Thyroid gland (tissue), 4 donors: ENCODE data around the gene SPTLC3.

Source experiments
- POLR2A ChIP-seq, 2 donors: fragments of 450-650 bp; IDR thresholded peaks; one replicate each; pipeline ENCODE4 v1.6.1; 2017; ENCODE audit warnings: antibody characterized with exemption in 2 of 2, mild to moderate bottlenecking in 2 of 2, moderate library complexity in 1 of 2
- TF ChIP-seq, protein P1 (sequence below), 6 experiments: fragments of 200-600 bp in 3 of 6; fragments of 450-650 bp in 3 of 6; sonication (generic) in 3 of 6; IDR thresholded peaks; one replicate each; pipeline ENCODE4 v1.5.1; 2016 to 2019; ENCODE audit warnings: antibody characterized with exemption in 6 of 6, mild to moderate bottlenecking in 2 of 6, inconsistent platforms in 1 of 6, moderate library complexity in 1 of 6

DNA sequence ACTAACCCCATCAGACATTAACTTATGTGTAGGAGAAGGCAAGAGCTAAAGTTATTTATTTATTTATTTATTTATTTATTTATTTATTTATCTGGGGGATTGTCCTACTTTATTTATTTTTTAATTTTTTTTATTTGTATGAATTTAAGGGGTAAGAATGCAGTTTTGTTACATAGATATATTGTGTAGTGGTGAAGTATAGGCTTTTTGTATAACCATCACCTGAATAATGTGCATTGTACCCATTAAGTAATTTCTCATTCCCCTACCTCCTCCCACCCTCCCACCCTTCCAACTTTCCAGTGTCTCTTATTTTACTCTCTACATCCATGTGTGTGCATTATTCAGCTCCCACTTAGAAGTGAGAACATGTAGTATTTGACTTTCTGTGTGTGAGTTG, 51.6 kb downstream of the SPTLC3 start:
- TF ChIP-seq, protein P1, sequence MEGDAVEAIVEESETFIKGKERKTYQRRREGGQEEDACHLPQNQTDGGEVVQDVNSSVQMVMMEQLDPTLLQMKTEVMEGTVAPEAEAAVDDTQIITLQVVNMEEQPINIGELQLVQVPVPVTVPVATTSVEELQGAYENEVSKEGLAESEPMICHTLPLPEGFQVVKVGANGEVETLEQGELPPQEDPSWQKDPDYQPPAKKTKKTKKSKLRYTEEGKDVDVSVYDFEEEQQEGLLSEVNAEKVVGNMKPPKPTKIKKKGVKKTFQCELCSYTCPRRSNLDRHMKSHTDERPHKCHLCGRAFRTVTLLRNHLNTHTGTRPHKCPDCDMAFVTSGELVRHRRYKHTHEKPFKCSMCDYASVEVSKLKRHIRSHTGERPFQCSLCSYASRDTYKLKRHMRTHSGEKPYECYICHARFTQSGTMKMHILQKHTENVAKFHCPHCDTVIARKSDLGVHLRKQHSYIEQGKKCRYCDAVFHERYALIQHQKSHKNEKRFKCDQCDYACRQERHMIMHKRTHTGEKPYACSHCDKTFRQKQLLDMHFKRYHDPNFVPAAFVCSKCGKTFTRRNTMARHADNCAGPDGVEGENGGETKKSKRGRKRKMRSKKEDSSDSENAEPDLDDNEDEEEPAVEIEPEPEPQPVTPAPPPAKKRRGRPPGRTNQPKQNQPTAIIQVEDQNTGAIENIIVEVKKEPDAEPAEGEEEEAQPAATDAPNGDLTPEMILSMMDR (IDR thresholded peaks at IDR 0.05): no peak
- TF ChIP-seq POLR2A (IDR thresholded peaks at IDR 0.05): no peak
